Smooth muscle cell (in vitro differentiated cells): ENCODE results near the gene ZNF385B. TPM values are rescaled to one million over a fixed set of nuclear protein-coding genes. Genes with fewer than 3 reads are reported as not detected.
A peak's percentile ranks its signal among the peaks of the same experiment; 100 is the strongest.

ENCODE experiments used
- DNase-seq: peaks from one replicate; lab custom pipeline; 2025; ENCODE audit not compliant: unreplicated experiment; lab: John Stamatoyannopoulos, UW
- H2AFZ ChIP-seq: fragments of 200-600 bp; sonication (generic); 2 replicates; pipeline ENCODE4 v1.6.0; 2016; ENCODE audit warnings: antibody characterized with exemption, low read depth, mild to moderate bottlenecking
- H3F3A ChIP-seq: fragments of 200-600 bp; sonication (generic); 2 replicates; pipeline ENCODE4 v1.6.0; 2017; ENCODE audit warnings: antibody characterized with exemption, low read depth
- H3K27ac ChIP-seq: fragments of 200-600 bp; sonication (generic); 2 replicates; pipeline ENCODE4 v1.5.1; 2016; ENCODE audit warnings: low read depth, mild to moderate bottlenecking
- H3K27me3 ChIP-seq: fragments of 200-600 bp; sonication (generic); 2 replicates; pipeline ENCODE4 v1.6.1; 2016; ENCODE audit warnings: low read depth, mild to moderate bottlenecking
- H3K36me3 ChIP-seq: fragments of 200-600 bp; sonication (generic); 2 replicates; pipeline ENCODE4 v1.5.1; 2016; ENCODE audit warnings: low read depth
- H3K4me1 ChIP-seq: fragments of 200-600 bp; sonication (generic); 2 replicates; pipeline ENCODE4 v1.5.1; 2016; ENCODE audit warnings: low read depth
- H3K4me2 ChIP-seq: fragments of 200-600 bp; sonication (generic); 2 replicates; pipeline ENCODE4 v1.6.0; 2016; ENCODE audit warnings: mild to moderate bottlenecking
- H3K4me3 ChIP-seq: fragments of 200-600 bp; sonication (generic); 2 replicates; pipeline ENCODE4 v1.5.1; 2016; ENCODE audit warnings: mild to moderate bottlenecking
- H3K79me2 ChIP-seq: fragments of 200-600 bp; sonication (generic); 2 replicates; pipeline ENCODE4 v1.6.0; 2016; ENCODE audit warnings: low read depth, mild to moderate bottlenecking
- H3K9ac ChIP-seq: fragments of 200-600 bp; sonication (generic); 2 replicates; pipeline ENCODE4 v1.6.0; 2016; ENCODE audit warnings: low read depth
- H3K9me3 ChIP-seq: fragments of 200-600 bp; sonication (generic); replicated peaks from 2 replicates; pipeline ENCODE4 v1.5.1; 2016; ENCODE audit warnings: low read depth
- H4K20me1 ChIP-seq: fragments of 200-600 bp; sonication (generic); 2 replicates; pipeline ENCODE4 v1.6.0; 2016; ENCODE audit warnings: low read depth
- CTCF ChIP-seq: fragments of 200-600 bp; sonication (generic); IDR thresholded peaks from 2 replicates; pipeline ENCODE4 v1.5.1; 2017; ENCODE audit warnings: borderline replicate concordance, mild to moderate bottlenecking, antibody characterized with exemption; ENCODE audit not compliant: insufficient read depth, poor library complexity, severe bottlenecking
- WGBS: methylation state at CpG from one replicate; pipeline ENCODE4 v1.1.7; 2016; ENCODE audit warnings: low lambda C conversion rate; 5-methylcytosine and 5-hydroxymethylcytosine counted together
- polyA plus RNA-seq: library from polyadenylated mRNA; unstranded; fragments of >200 nt; fragmentation: Nextera tagmentation; extraction: Ambion mirVana; gene quantifications from 2 replicates; pipeline ENCODE4 v1.2.1, GENCODE V29; 2016
- total RNA-seq: library from RNA; depleted of rRNA; stranded (reverse); fragments of >200 nt; gene quantifications from 2 replicates; pipeline ENCODE4 v1.2.3, GENCODE V29; 2014

Gene ZNF385B
- total and polyA plus RNA-seq, 2 experiments from 2014 or later = 1.4 to 3.2 TPM

- no peaks in the 10 kb centered on the region for H3F3A ChIP-seq
- no peak overlapping the region for H3K4me3 ChIP-seq
- no peaks in the 10 kb centered on the region for H4K20me1 ChIP-seq
- H3K27ac ChIP-seq = no peak overlapping the region
- no peak overlapping the region for H3K4me2 ChIP-seq
- no peak for TF ChIP-seq CTCF
- H3K9me3 ChIP-seq = no peaks in the 10 kb centered on the region
- no peaks in the 10 kb centered on the region for H3K79me2 ChIP-seq
- H2AFZ ChIP-seq = no peak overlapping the region
- peaks cover 36% of the 10 kb centered on the region for H3K27me3 ChIP-seq
- no peaks in the 10 kb centered on the region for H3K36me3 ChIP-seq
- no peak overlapping the region for H3K9ac ChIP-seq
- no peak for DNase-seq
- 94% methylated on average over 1 of the region's 1 CpG for WGBS
- H3K4me1 ChIP-seq = peaks cover 20% of the 10 kb centered on the region
Observed at GRCh38 chr2:179855673-179856072, 5.7 kb downstream of the ZNF385B start.

- Histone ChIP-seq H3K4me1 (peaks cover 20% of the 10 kb centered on the region), H3K27me3 (peaks cover 28% of the 10 kb centered on the region), H3K9ac (no peak overlapping the region), H3K36me3 (no peaks in the 10 kb centered on the region), H3K27ac (no peak overlapping the region), H3K79me2 (no peaks in the 10 kb centered on the region), H3K9me3 (no peaks in the 10 kb centered on the region), H2AFZ (no peak overlapping the region), H3F3A (no peaks in the 10 kb centered on the region), H3K4me3 (no peak overlapping the region), H3K4me2 (no peak overlapping the region), H4K20me1 (no peaks in the 10 kb centered on the region)
- DNase-seq = no peak
- WGBS = 88% methylated on average over 3 of the region's 3 CpGs
- TF ChIP-seq CTCF = no peak
Observed at GRCh38 chr2:179854891-179855290, 6.5 kb downstream of the ZNF385B start.

GRCh38 chr2:179853108-179853507 lies 8.3 kb downstream of the ZNF385B start:
- Histone ChIP-seq H3K79me2 (no peaks in the 10 kb centered on the region), H4K20me1 (no peaks in the 10 kb centered on the region), H3K9me3 (no peaks in the 10 kb centered on the region), H3K4me3 (no peak overlapping the region), H3K4me2 (no peak overlapping the region), H3K9ac (no peak overlapping the region), H3K27ac (no peak overlapping the region), H3K4me1 (peaks cover 11% of the 10 kb centered on the region), H2AFZ (no peak overlapping the region), H3K36me3 (no peaks in the 10 kb centered on the region), H3F3A (no peaks in the 10 kb centered on the region), H3K27me3 (peaks cover 11% of the 10 kb centered on the region)
- TF ChIP-seq CTCF = no peak
- DNase-seq = no peak

GRCh38 chr2:179850188-179850587 lies 11.2 kb downstream of the ZNF385B start:
- Histone ChIP-seq H4K20me1 (no peaks in the 10 kb centered on the region), H3K4me1 (peaks cover 5% of the 10 kb centered on the region), H3K9ac (no peak overlapping the region), H3K36me3 (no peaks in the 10 kb centered on the region), H2AFZ (peak overlapping the region; percentile 26), H3K27ac (no peak overlapping the region), H3K79me2 (no peaks in the 10 kb centered on the region), H3K4me3 (no peak overlapping the region), H3F3A (no peaks in the 10 kb centered on the region), H3K4me2 (no peak overlapping the region), H3K27me3 (no peaks in the 10 kb centered on the region), H3K9me3 (no peaks in the 10 kb centered on the region)
- WGBS = 50% methylated on average over 1 of the region's 1 CpG
- no peak for DNase-seq
- peak; percentile 70 for TF ChIP-seq CTCF
